Mucosa of descending colon (tissue), 3 donors: ENCODE data around the gene OTOS. TPM values are rescaled to one million over a fixed set of nuclear protein-coding genes. Genes with fewer than 3 reads are reported as not detected.

Source experiments
- ATAC-seq: fragments of 200-7000 bp; cut with Tn5 transposase; one replicate; pipeline ENCODE4 v1.9.1; 2020; ENCODE audit warnings: mild to moderate bottlenecking, moderate library complexity
- DNase-seq, 3 donors: peaks; one replicate each; pipeline ENCODE4 v3.0.0-alpha.2; 2020
- H3K36me3 ChIP-seq: fragments of 200-600 bp; one replicate; pipeline ENCODE4 v1.8.0; 2021; ENCODE audit warnings: low read depth, mild to moderate bottlenecking
- H3K4me1 ChIP-seq: fragments of 200-600 bp; one replicate; pipeline ENCODE4 v1.8.0; 2021; ENCODE audit warnings: low read depth, mild to moderate bottlenecking
- H3K4me3 ChIP-seq: fragments of 200-600 bp; one replicate; pipeline ENCODE4 v1.8.0; 2021; ENCODE audit warnings: mild to moderate bottlenecking
- H3K9me3 ChIP-seq: fragments of 200-600 bp; one replicate; pipeline ENCODE4 v1.8.0; 2021; ENCODE audit warnings: mild to moderate bottlenecking
- CTCF ChIP-seq: fragments of 200-600 bp; IDR thresholded peaks from one replicate; pipeline ENCODE4 v1.8.0; 2022; ENCODE audit warnings: antibody characterized with exemption, mild to moderate bottlenecking
- intact Hi-C, 2 donors: fragments of 100-400 bp; cut with DNase I in 1 of 2; cut with micrococcal nuclease in 1 of 2; formaldehyde crosslinking; loops; one replicate each; pipeline versions ENCODE4 v1.11.0 to v1.11.1; 2022; cut with DNase I, micrococcal nuclease
- long read RNA-seq, 2 donors: library from polyadenylated mRNA; unstranded; transcript quantifications; one replicate each; pipeline ENCODE4 v2.0.0, GENCODE V29; 2019 to 2021
- total RNA-seq, 3 donors: library from RNA; stranded (reverse); fragmentation: NEBNext Ultra II Directional in 2 of 3; extraction: Animal tissue kit (Norgen Biotek cat#: 25700) in 2 of 3; gene quantifications; one replicate each; pipeline versions ENCODE4 v1.2.1 to v1.2.4, GENCODE V29; 2021 to 2023
- donor health status: DM: no; HTN: no; CAD: no; lungs with moderate emphysema.
- donor health status: DM: no; HTN: no; CAD: no.
- donor health status: DM: no; HTN: yes; CAD: no.

The OTOS gene
- total RNA-seq, result not detected
- long read RNA-seq, donor 1, result 0 reads
- long read RNA-seq, donor 2, result 0 reads

- Histone ChIP-seq H3K9me3 (no peaks in the 10 kb centered on the region), H3K36me3 (no peaks in the 10 kb centered on the region), H3K4me3 (no peak within 1 kb of the TSS), H3K4me1 (no peaks in the 10 kb centered on the region)
- peak in 1 of 3 donors; percentile 15 for DNase-seq
- intact Hi-C loops, result loop anchor here (5.0 to 10.0 kb wide), 2 partner anchors 76 to 83 kb away; no protein-coding TSS in a partner anchor
- ATAC-seq, result no peak
- TF ChIP-seq CTCF, result no peak
Measured at GRCh38 chr2:240140511-240140910, at the start of gene OTOS. Gene OTOS, minus strand, starts transcription at chr2:240140658. Its CDS starts 332 bp downstream, at chr2:240140326.

GRCh38 chr2:240189686-240190085 is 49.2 kb upstream of the OTOS start:
- DNase-seq, result no peak
- H3K36me3 ChIP-seq, result no peaks in the 10 kb centered on the region
- H3K9me3 ChIP-seq, result no peaks in the 10 kb centered on the region
- no peaks in the 10 kb centered on the region for H3K4me1 ChIP-seq
- TF ChIP-seq CTCF, result no peak
- no peak for ATAC-seq
- H3K4me3 ChIP-seq, result no peak overlapping the region
- intact Hi-C loops, result no loop called here

GRCh38 chr2:240187989-240188590 is 47.6 kb upstream of the OTOS start:
- H3K36me3 ChIP-seq, result no peaks in the 10 kb centered on the region
- no peak for DNase-seq
- no peak for TF ChIP-seq CTCF
- intact Hi-C loops, result no loop called here
- H3K9me3 ChIP-seq, result no peaks in the 10 kb centered on the region
- H3K4me1 ChIP-seq, result no peaks in the 10 kb centered on the region
- no peak overlapping the region for H3K4me3 ChIP-seq
- no peak for ATAC-seq

GRCh38 chr2:240186191-240186725 is 45.8 kb upstream of the OTOS start:
- ATAC-seq, result no peak
- intact Hi-C loops, result no loop called here
- no peak for DNase-seq
- no peak for TF ChIP-seq CTCF
- H3K9me3 ChIP-seq, result no peaks in the 10 kb centered on the region
- no peak overlapping the region for H3K4me3 ChIP-seq
- no peaks in the 10 kb centered on the region for H3K36me3 ChIP-seq
- H3K4me1 ChIP-seq, result no peaks in the 10 kb centered on the region

GRCh38 chr2:240184656-240185055 is 44.2 kb upstream of the OTOS start:
- Histone ChIP-seq H3K9me3 (no peaks in the 10 kb centered on the region), H3K4me1 (no peaks in the 10 kb centered on the region), H3K36me3 (no peaks in the 10 kb centered on the region), H3K4me3 (no peak overlapping the region)
- no peak for ATAC-seq
- no peak for DNase-seq
- TF ChIP-seq CTCF, result no peak
- intact Hi-C loops, result no loop called here
